Measurements from ENCODE around the gene KCNE2.
"Not testable (repeated sequence)": the region's sequence is repeated elsewhere in the genome, so short reads cannot be mapped to it uniquely, and the experiment has no call there.

KCNE2 gene

DNA sequence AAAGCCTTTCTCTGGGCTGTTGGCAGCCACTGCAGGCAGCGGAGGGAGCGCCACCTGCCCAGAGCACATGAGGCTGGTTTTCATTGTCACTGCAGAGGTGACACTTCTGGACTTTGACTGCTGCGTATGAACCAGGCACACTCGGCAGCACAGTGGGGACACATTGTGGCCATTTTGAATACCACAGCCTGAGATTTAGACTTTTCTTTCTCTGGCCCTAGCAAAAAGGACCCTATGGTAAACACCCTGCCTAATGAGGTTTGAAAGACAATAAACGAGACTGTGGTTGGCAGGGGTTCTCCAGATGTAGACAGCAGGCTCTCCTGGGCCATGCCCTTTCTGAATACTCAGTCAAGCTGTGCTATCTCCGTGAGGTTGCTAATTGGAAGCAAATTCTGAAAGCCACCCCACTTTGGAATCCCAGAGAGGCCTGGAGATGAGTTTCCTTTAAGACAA is 12.0 kb upstream of the KCNE2 start:
- no peak overlapping the region for H3K4me3 ChIP-seq (ENCODE audit: low read length)
- DNase-seq (ENCODE audit: low read depth, low spot score) = peak; percentile 36

DNA sequence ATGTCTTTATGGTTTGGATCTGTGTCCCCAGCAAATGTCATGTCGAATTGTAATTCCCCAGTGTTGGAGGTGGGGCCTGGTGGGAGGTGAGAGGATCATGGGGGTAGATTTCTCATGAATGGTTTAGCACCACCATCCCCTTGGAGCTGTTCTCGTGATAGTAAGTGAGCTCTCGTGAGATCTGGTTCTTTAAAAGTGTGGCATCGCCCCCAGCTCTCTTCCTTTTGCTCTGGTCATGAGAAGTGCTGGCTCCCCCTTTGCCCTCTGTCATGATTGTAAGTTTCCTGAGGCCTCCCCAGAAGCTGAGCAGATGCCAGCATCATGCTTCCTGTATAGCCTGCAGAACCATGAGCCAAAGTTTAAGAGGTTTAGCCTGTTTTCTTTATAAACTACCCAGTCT is 11.2 kb upstream of the KCNE2 start:
- no peak for DNase-seq (ENCODE audit: low read depth, low spot score)
- H3K4me3 ChIP-seq (ENCODE audit: low read length) = no peak overlapping the region

DNA sequence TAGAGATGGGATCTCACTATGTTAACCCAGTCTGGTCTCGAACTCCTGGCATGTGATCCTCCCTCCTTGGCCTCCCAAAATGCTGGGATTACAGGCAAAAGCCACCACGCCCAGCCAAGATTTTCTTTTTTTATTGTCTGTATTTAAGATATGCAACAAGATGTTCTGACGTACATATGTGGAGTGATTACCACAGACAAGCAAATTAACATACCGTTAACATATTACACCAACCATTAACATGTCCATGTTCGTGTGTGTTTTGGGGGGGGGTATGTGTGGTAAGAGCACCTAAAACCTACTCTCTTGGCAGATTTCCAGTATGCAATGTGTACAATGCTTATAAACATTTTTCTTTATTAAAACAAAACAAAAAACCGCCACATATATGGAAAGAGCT is 10.6 kb upstream of the KCNE2 start:
- no peak for DNase-seq (ENCODE audit: low read depth, low spot score)

DNA sequence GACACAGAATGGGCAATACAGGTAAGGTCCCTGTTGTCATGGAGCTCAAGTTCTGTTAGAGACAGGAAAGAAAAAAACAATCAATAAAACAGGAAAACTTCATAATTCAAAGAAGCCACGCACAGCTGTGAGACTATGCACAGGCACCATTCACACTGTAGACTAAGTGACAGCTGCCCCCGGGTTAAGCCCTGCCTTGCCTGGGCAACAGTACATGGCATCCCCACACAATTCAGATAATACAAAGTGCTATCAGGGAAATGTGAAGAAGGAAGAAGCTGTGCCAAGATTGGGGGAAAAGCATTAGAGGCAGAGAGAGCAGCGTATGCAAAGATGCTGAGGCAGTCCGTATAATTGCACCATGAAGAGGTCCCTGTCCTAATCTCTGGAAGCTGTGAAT is 9.0 kb upstream of the KCNE2 start:
- DNase-seq (ENCODE audit: low read depth, low spot score) = no peak
- H3K4me3 ChIP-seq (ENCODE audit: low read length) = no peak overlapping the region

More for the DNA sequence above, 10.6 kb upstream of the KCNE2 start:
- H3K4me3 ChIP-seq (ENCODE audit: low read length) = no peak overlapping the region

DNA sequence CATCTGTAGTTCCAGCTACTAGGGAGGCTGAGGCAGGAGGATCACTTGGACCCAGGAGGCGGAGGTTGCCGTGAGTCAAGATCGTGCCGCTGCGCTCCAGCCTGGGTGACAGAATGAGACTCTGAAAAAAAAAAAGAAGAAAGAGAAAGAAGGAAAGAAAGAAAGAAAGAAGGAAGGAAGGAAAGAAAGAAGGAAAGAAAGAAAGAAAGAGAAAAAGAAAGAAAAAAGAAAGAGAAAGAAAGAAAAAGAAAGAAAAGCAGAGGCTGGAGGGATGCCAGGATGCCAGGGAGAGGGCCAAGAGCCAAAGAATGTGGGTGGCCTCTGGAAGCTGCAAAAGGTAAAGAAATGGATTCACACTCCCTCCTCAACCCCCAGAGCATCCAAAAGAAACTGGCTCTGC is 8.2 kb upstream of the KCNE2 start:
- no peak for DNase-seq (ENCODE audit: low read depth, low spot score)
- no peak overlapping the region for H3K4me3 ChIP-seq (ENCODE audit: low read length)

DNA sequence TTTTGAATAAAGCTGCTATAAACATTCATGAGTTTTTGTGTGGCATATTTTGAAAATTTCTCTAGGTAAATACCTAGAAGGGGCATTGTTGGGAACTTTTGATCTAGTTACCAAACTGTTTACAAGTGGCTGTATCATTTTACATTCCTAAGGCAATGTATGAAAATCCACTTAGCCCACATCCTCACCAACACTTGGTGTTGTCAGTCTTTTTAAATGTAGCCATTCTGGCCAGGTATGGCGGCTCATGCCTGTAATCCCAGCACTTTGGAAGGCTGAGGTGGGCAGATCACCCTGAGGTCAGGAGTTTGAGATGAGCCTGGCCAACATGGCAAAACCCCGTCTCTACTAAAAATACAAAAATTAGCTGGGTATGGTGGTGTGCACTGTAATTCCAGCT is 5.9 kb upstream of the KCNE2 start:
- H3K4me3 ChIP-seq (ENCODE audit: low read length) = no peak overlapping the region
- DNase-seq (ENCODE audit: low read depth, low spot score) = no peak

DNA sequence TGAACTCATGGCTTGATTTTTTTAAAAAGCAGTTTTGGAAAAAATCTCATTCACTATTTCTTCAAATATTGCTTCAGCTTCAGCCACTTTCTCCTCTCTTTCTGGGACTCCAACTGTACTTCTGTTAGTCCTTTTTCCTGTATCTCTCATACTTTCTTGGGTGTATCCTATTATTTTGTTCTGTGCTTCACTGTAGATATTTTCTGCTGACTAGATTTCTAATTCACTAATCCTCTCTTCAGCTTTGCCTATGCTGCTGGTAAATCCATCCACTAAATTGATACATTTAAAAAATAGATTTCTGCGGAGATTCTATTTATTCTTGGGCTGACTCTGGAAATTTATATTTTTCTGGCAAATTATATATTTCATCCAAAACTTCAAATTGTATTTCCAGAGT is 4.9 kb upstream of the KCNE2 start:
- DNase-seq (ENCODE audit: low read depth, low spot score) = no peak
- no peak overlapping the region for H3K4me3 ChIP-seq (ENCODE audit: low read length)

DNA sequence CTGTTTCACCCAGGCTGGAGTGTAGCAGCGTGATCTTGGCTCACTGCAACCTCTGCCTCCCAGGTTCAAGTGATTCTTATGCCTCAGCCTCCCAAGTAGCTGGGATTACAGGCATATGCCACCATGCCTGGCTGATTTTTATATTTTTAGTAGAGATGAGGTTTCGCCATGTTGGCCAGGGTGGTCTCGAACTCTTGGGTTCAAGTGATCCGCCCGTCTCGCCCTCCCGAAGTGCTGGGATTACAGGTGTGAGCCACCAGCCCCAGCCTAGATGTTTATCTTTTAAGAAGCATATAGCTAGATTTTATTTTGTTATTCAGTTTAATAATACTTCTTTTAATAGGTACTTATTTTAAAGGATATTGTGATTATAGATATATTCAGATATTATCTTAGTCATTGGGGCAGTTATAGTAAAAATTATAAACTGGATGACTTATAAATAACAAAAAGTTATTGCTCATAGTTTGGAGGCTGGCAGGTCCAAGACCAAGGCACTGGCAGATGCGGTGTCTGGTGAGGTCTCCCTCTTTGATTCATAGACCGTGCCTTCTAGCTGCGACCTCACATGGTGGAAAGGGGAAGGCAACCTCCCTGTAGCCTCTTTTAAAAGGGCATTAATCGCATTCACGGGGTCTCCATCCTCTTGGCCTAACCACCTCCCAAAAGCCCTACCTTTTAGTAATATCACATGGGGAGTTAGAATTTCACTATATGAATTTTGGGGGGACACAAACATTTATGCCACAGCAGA is 3.1 kb upstream of the KCNE2 start:
- no peak overlapping the region for H3K4me3 ChIP-seq (ENCODE audit: low read length)
- DNase-seq (ENCODE audit: low read depth, low spot score) = no peak

DNA sequence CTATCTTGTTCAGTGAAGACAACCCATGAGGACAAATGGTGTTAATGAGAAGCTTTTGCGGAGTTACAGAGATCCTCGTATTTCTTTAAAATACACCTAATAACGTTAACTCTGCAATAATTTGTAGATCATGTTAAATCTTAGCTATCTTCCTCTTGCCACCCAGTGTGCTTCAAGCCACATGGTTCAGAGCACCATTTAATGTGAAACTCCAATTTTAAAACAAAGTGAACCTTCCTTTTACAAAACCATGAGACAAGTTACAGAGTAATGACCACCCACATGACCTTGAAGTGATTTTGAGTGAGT is 1.7 kb upstream of the KCNE2 start:
- no peak for DNase-seq (ENCODE audit: low read depth, low spot score)
- H3K4me3 ChIP-seq (ENCODE audit: low read length) = no peak overlapping the region

DNA sequence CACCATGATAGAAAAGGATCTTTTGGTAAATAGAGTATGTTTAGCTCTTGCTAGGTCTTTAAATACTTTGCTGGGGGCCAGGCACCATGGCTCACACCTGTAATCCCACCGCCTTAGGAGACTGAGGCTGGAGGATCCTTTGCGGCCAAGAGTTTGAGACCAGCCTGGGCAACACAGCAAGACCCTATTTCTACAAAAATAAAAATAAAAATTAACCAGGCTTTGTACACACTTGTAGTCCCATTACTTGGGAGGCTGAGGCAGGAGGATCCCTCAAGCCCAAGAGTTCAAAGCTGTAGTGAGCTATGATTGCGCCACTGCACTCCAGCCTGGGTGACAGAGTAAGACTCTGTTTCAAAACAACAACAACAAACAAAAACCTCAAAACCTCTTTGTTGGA is 1.1 kb upstream of the KCNE2 start:
- DNase-seq (ENCODE audit: low read depth, low spot score) = no peak
- H3K4me3 ChIP-seq (ENCODE audit: low read length) = no peak overlapping the region

DNA sequence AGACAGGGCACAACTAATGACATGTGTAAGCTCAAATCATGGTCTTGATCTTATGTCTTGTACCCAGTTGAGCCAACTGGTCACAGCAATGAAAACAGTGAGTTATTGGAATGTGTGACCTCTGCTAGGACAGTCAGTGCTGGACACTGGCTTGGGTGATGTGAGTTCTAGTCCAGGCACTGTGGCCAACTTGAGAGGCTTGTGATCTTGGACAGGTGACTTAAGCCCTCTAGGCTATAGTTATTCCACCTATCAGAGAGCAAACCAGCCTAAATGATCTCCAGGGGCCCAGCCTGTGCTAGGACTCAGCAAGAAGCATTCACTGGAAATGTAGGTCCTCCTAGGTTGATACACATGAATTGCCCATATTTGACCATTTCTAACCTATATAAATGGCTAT is 1.1 kb downstream of the KCNE2 start:
- no peak for DNase-seq (ENCODE audit: low read depth, low spot score)
- H3K4me3 ChIP-seq (ENCODE audit: low read length) = no peak overlapping the region

DNA sequence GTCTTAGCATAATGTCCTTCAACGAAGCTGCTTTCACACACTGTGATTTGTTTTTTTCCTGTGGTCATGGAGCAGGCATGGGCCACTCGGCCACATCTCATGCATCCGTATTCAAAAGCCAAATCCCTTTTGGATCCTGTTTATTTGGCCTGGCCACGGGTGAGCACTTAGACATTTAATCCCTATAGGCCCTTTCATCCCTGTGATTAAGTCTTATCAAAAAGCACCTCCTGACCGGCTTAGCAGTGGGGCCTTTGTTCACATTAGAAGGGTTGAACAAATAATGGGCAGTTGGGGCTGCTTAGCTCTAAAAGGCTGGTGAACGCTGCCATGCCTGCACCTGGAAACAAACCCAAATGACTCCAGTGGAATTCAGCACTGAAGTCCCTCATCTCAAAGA is 2.0 kb downstream of the KCNE2 start:
- DNase-seq (ENCODE audit: low read depth, low spot score) = no peak
- no peak overlapping the region for H3K4me3 ChIP-seq (ENCODE audit: low read length)

DNA sequence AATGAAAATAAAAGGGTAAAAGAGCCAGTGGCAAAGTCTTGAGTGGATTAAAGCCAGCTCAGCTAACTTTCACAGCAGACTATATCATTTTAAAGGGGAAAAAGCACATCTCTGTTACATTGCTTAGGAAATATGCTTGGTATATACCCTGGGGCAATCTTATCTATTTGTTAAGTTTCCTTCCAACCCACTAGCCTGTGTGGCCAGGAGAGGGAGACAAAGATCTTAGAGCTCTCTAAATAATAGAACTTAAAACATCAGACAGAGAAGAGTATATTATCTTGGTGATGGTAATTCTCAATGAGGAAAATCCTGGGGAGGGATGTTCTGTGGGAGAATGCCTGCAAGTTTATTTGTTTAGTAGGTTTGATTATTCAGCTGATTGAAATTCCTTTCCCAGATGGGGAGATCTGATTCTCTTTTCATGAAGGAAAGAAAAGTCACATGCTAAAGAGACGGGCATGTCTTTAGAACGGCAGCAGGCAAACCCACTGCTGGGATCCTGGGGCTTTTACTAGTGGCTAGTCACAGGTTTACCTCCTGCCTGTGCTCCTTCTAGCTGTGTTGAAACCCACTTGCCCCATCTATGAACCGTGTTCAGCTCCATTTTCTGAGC is 3.6 kb downstream of the KCNE2 start:
- DNase-seq (ENCODE audit: low read depth, low spot score) = peak; percentile 63
- H3K4me3 ChIP-seq (ENCODE audit: low read length) = no peak overlapping the region

DNA sequence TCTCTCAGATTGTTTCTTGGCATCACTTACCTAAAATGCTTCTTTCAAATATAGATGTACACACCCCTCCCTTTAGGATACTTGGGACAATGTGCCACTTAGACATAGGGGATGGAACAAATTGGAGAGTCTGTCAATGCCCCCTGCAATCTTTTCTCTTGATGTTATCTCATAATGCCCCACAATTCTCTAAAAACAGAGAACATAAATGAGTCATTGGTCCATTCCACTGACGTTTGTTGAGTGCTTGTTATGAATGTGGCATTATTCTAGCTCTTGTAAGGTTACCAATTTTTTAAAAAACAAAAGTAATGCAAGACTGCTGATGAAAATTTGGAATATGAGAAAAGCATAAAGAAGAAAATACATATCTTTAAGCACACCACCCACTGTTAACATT is 5.9 kb downstream of the KCNE2 start:
- H3K4me3 ChIP-seq (ENCODE audit: low read length) = no peak overlapping the region
- no peak for DNase-seq (ENCODE audit: low read depth, low spot score)

DNA sequence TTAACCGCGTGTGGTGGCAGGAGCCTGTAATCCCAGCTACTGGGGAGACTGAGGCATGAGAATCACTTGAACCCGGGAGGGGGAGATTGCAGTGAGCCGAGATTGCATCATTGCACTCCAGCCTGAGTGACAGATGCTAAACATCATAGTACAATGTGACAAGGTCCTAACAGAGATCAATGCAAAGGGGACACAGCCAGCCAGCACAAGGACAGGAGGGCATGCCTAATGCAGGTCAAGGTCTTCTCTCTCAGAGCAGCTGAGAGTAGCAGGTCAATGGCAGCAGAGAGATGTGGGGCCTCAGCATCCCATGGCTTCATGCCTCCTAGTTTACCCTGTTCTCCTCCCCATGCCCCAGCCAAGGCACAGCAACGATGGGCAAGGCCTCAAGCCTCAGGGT is 8.5 kb downstream of the KCNE2 start:
- no peak for DNase-seq (ENCODE audit: low read depth, low spot score)
- H3K4me3 ChIP-seq (ENCODE audit: low read length) = no peak overlapping the region

DNA sequence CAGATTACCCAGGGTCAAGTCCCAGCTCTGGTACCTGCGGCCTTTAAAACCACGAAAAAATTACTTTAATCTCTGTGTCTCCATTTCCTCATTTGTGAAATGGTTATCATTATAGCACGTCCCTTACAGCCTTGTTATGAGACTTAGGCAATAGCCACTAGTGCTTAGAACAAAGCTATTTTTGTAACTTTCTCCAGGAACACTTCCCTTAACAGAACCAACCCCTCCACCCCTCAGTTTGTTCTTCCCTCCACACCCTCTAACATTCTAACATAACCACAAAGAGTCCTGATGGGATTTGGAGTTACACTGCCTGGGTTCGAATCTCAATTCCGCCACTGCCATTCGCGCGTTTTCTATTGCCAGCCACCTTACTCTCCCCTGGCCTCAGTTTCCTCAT is 10.7 kb downstream of the KCNE2 start:
- DNase-seq (ENCODE audit: low read depth, low spot score); H3K4me3 ChIP-seq (ENCODE audit: low read length): not testable (repeated sequence)

DNA sequence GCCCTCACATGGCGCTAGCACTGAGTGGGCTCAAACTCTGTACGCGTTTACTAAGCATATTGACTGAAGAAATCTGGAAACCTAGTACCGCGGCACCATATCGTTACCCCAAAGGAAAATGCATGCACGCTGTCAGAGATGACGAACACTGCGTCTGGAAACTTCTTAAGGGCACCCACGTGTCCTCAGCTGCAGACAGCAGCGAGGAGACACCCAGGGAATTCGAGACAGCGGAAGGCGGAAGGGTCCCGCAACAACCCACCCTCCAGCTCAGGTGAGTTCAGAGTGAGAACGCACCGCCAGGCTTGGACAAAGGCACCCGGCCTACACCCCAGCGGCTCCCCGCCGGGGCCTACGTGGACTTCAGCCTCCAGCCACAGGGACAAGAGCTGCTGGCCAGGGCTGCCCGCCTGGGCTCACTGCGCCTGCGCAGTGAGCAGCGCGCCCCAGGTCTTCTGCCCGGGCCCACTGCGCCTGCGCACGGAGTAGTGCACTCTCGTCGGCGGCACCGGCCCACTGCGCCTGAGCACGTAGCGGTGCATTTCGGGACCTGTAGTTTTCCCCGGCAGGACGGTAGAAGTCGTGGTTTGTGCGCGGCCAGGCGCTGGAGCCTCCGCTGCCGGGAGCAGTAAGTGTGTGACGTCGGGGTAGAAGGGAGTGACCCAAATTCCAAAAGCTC is 11.3 kb downstream of the KCNE2 start, which contains the start of gene SMIM11:
Gene SMIM11, plus strand, starts transcription at position 568 of the 679 bp plus-strand sequence. CDS start 3,998 bp downstream, outside the sequence.
- DNase-seq (ENCODE audit: low read depth, low spot score); H3K4me3 ChIP-seq (ENCODE audit: low read length): not testable (repeated sequence)

DNA sequence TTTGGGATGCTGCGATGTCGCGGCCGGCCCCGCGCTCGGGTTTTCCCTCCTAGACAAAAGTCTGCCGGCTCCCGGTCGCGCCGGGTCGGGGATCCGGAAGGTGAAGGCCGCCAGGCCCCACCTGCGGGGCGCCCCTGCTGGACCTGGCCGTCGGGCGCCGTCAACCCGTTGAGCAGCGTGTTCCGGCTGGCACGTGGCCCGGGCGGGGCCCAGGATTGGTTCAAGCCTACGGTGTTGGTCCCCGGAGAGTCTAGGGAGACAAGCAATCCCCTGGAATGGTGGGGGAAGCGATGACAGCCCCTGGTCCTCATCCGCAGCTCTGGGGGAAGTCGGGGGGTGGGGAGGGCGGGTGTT is 11.8 kb downstream of the KCNE2 start:
- H3K4me3 ChIP-seq (ENCODE audit: low read length); DNase-seq (ENCODE audit: low read depth, low spot score): not testable (repeated sequence)

DNA sequence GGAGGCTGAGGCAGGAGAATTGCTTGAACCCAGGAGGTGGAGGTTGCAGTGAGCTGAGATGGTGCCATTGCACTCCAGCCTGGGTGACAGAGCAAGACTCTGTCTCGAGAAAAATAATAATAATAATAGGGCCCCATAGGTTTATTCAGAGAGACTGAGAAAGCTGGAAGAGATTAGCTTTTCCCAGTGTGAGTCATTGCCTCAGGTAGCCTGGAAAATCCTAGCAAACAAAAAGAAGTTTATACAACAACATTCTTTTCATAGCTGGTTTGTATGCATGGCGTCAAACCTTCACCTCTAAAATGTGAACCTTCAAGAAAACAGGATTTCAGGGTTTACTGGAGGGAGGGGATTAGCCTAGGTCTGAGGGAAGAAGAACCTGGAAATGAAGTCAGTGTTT is 19.3 kb downstream of the KCNE2 start:
- not testable (repeated sequence) for DNase-seq (ENCODE audit: low read depth, low spot score); H3K4me3 ChIP-seq (ENCODE audit: low read length)

DNA sequence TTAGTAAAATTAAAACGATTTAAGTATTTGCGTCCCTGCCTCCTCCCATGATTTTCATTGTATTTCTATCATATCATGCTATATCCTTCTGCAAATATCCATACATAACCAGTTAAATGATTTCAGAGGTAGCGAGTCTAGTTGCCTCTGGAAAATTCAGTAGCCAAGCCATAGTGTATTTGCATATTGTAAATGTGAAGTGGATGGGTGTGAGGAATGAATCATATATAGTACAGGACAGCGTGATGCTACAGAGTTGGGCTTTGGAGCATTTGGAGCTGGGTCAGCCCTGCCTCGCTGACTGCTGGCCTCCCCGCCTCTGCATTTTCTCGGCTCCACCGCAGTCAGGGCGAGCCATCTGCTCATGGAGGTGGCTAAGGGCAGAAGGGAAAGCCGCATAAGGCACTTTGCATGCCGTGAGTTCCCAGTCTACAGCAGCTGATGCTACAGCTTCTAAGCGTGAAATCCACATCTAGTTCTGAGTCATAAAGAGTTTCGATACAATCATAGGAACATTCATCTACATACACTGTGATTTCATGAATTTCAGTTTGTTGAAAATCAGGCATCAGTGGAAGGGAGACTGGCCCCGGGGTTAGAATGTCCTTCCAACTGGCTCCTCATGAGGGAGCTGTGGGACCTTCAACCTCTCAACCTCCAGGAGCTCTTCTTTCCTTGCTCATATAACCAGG is 20.1 kb downstream of the KCNE2 start:
- DNase-seq (ENCODE audit: low read depth, low spot score); H3K4me3 ChIP-seq (ENCODE audit: low read length): not testable (repeated sequence)
